Muscle of arm (tissue), 12 donors: Measurements from ENCODE around the gene PARD6B. TPM values are rescaled to one million over a fixed set of nuclear protein-coding genes. Genes with fewer than 3 reads are reported as not detected.
"Not testable (repeated sequence)": the region's sequence is repeated elsewhere in the genome, so short reads cannot be mapped to it uniquely, and the experiment has no call there.

ENCODE experiments used
- DNase-seq: peaks from one replicate; pipeline ENCODE4 v3.0.0-alpha.2; 2013
- polyA plus RNA-seq, 12 donors: library from polyadenylated mRNA; unstranded; fragments of 120-200 nt; gene quantifications; one replicate each; pipeline ENCODE4 v1.2.1, GENCODE V29; 2013; ENCODE audit not compliant: insufficient read length in 12 of 12

The PARD6B gene
- polyA plus RNA-seq, 12 donors = 0.35 to 4.4 (median 0.66) TPM; not detected in 1

- no peak for DNase-seq
Measured at GRCh38 chr20:50701041-50701963, 30.1 kb upstream of the PARD6B start.

GRCh38 chr20:50703651-50704438, 27.5 kb upstream of the PARD6B start:
- DNase-seq = not testable (repeated sequence)

GRCh38 chr20:50704514-50704913, 26.9 kb upstream of the PARD6B start:
- DNase-seq = no peak

GRCh38 chr20:50704971-50705370, 26.4 kb upstream of the PARD6B start:
- no peak for DNase-seq

DNA sequence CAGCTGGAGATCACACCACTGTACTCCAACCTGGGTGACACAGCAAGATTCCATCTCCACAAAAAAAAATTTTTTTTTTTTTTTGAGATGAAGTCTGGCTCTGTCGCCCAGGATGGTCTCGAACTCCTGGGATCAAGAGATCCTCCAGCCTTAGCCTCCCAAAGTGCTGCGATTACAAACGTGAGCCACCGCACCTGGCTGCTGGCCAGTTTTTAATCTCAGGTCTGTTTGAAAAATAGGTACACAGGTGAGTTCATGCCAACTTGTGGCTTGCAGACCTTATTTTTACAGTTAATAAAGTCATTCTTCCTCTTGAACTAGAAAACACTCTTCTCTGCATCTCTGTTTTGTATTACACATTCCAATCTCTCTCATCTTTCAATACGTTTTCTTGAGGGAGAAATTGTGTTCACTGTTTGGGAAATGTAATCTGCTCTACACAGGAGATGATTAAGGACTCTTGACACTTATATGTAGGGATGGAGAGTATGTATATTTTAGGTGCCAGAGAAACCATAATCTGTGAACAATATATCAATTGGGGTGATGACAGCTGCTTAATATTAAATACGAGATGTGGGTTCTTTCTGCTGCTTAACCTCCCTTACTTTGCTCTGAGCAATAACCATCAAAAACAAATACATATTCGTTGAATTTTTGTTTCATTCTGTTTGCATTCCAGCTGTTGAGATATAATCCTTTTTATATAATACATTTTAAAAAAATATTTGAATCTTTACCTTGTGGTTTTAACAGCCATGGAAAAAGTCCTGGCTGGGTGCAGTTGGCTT, 22.3 kb upstream of the PARD6B start:
- DNase-seq = peak; percentile 79

DNA sequence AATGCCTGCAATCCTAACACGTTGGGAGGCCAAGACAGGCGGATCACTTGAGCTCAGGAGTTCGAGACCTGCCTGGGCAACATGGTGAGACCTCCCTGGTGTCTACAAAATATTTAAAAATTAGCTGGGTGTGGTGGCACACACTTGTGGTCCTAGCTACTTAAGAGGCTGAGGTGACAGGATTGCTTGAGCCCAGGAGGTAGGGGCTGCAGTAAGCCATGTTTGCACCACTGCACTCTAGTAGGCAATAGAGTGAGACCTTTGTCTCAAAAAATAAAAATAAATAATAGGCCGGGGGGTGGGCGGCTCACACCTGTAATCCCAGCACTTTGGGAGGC, 21.8 kb upstream of the PARD6B start:
- no peak for DNase-seq

DNA sequence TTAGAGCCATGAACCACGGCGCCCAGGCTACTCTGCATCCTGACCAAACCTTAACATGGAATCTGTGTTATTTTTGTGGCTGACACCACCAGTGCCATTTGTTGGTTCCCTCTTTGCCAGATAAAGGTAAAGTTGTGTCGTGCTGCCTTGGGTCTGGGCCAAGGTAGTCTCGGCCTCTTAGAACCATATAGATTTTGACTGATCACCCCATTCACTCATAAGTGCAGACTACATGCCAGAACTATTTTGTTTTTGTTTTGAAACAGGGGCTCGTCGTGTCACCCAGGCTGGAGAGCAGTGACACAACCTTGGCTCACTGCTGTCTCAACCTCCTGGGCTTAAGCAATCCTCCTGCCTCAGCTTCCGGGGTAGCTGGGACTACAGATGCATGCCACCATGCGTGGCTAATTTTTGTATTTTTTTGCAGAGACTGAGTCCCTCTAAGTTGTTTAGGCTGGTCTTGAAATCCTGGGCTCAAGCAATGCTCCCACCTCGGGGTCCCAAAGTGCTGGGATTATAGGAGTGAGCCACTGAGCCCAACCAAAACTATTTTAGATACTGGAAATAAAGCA, 20.8 kb upstream of the PARD6B start:
- DNase-seq = no peak

DNA sequence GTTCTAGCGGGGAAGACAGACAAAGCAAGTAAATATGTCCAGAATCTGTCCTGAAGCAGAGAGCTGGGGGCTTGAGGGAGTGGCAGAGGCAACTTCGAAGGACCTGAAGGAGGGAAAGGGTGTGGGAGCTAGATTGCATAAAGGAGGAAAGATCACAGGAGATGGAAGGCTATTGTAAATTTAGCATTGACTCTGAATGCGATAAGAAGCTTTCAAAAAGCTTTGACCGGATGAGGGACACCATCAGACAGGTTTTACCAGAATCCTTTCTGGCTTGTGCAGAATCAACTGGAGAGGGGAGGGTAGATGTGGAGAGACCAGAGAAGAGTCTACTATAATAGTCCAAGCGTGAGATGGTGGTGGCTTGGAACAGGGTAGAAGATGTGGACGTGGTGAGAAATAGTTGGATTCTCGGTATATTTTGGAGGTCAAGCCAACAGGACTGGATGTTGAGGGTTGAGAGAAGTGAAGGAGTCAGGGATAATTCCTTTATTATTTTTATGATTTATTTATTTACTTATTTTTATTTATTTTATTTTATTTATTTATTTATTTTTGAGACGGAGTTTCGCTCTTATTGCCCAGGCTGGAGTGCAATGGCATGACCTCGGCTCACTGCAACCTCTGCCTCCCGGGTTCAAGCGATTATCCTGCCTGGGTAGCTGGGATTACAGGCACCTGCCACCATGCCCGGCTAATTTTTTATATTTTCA, 20.1 kb upstream of the PARD6B start:
- DNase-seq = no peak

DNA sequence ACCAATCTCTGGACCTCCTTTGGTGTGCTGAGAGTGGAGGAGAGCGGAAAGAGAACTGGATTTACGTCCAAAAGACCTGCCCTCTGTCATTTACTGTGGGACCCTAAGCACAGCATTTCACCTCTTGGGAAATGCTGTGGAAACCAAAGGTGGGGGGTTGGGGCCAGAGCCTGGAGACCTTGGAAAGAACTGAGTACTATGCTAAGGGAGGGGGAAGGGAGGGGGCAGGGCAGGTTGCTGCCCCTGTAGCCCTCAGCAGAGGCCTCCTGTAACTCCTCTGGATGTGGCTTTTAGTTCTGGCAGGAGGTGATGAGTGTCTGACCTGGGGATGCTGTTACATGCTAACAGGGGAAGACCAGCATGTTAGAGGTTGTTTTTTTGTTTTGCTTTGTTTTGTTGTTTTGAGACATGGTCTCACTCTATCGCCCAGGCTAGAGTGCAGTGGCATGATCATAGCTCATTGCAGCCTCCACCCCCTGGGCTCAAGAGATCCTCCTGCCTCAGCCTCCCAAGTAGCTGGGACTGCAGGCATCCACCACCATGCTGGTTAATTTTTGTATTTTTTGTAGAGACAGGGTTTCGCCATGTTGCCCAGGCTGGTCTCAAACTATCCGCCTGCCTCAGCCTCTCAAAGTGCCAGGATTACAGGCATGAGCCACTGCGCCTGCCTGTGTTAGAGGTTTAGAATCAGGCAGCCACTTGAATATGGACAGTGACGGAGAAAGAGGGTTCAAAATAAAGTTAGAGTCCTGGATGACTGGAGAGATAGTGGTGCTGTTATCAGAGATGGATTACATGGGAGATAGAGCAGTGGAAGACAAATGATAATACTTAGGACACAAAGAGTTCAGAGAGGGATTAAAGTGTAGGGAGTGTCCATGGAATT, 18.4 kb upstream of the PARD6B start:
- no peak for DNase-seq

DNA sequence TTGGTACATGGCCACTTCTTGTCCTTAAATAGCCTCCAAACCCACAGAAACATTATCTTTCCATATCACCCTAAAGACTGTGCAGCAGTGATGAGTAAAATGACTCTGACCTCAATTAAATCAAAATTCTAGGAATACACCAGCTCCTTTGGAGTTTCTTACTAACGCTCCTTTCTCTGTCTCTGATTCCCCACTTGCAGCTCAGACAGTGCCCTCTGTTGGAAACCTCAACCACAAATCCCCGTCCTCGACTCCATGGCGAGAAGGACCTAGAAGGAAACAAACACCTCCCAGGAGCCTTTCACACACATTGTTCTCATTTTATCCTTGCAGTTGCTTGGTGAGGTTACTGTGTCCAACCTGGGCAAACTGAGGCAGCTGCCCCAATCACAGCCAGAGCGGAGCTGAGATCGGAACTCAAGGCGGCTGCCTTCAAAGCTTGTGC, 17.7 kb upstream of the PARD6B start:
- DNase-seq = no peak

DNA sequence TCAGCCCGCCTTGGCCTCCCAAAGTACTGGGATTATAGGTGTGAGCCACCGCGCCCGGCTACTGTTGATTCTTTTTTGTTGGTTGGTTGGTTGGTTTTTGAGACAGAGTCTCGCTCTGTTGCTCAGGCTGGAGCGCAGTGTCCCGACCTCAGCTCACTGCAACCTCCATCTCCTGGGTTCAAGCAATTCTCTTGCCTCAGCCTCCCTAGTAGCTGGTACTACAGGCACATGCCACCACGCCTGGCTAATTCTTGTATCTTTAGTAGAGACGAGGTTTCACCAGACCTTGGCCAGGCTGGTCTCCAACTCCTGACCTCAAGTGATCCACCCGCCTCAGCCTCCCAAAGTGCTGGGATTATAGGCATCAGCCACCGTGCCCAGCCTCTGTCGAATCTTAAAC, 17.0 kb upstream of the PARD6B start:
- DNase-seq = not testable (repeated sequence)

GRCh38 chr20:50715694-50716093, 15.7 kb upstream of the PARD6B start:
- no peak for DNase-seq

- no peak for DNase-seq
Measured at GRCh38 chr20:50716518-50716917, 14.9 kb upstream of the PARD6B start.

GRCh38 chr20:50717312-50717711, 14.1 kb upstream of the PARD6B start:
- DNase-seq = no peak

DNA sequence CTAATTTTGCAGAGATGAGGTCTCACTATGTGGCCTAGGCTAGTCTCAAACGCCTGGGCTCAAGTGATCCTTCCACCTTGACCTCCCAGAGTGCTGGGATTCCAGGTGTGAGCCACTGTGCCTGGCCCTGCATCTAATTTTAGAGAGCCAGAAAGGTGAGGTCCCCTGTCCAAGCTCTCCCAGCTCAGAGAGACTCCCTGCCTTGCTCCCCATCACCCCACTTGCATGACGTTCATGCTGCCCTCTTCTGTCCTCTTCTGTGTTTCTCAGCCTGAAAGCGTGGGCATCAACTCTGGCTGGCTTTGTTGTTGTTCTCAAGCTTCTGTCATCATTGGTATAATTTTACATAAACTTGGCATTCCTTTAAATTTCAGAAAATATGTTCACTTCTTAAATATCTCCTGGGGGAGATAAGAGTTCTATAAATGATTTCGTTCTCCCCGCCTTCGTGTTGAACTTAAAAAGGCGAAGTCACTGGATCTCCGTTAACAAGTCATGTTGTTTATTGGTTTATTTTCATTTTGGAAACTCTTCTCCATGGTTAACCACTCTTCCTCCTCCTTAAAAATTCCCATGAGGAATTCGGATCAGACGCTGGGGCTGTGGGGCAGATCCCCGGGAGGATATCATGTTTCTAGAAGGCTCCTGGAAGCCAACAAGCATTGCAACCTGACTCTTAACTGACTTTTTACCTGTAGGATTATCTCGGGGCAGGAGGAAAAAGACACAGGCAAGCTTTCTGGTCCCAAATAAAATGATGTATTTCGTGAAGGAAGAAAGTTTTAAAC, 13.2 kb upstream of the PARD6B start:
- DNase-seq = no peak

DNA sequence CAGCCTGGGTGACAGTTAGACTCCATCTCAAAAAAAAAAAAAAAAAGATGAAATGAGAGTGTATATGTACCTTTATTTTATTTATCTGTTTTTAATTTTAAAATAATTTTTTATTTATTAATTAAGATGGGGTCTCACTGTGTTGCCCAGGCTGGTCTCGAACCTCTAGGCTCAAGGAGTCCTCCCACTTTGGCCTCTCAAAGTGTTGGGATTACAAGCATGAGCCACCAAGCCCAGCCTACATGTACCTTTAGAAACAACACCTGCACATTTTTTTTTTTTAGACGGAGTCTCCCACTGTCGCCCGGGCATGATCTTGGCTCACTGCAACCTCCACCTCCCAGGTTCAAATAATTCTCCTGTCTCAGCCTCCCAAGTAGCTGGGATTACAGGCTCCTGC, 12.1 kb upstream of the PARD6B start:
- DNase-seq = no peak

DNA sequence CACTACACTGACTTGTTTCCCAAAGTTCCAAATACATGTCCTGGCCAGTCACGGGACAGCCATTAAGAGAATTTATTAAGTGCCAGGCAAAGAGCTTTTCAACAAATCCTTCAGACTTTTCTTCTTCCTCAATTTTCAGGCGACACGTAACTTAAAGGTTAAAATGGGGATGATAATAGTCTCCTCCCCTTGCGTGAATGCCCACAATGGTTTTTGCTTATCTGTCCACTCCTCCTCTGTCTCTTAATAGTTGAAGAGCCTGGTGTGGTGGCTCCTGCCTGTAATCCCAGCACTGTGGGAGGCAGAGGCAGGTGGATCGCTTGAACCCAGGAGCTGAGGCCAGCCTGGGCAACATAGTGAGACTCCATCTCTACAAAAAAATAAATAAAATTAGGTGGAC, 11.4 kb upstream of the PARD6B start:
- no peak for DNase-seq

DNA sequence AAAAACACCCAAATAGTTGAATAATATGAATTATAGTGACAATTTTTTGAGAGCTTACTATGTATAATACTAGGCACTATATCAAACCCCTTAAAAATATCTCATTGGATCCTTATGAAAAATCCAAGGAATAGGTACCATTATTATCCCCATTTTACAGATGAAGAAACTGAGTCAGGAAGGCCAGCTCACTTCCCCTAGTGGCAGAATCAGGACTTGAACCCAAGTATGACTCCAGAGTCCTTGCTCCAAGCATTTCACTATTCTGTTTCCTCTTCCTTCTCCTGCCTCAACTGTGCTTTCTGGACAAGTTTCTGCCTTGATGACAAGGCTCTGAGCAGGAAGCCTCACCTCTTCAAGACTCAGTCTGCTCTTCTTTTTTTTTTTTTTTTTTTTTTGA, 10.8 kb upstream of the PARD6B start:
- DNase-seq = no peak

DNA sequence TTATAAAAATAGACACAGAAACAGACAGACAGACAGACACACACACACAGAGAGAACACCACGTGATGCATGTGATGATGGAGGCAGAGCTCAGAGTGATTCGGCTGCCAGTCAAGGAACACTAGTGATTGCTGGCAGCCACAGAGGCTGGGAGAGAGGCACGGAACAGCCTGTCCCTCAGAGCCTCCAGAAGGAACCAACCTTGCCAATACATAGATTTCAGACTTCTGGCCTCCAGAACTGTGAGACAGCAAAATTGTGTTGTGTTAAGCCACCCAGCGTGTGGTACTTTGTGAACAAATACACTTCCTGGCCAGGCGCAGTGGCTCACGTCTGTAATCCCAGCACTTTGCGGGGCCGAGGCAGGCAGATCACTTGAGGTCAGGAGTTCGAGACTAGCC, 9.5 kb upstream of the PARD6B start:
- no peak for DNase-seq
